Nasal cavity respiratory epithelium epithelial cell of viscerocranial mucosa (primary cell): Measurements from ENCODE around the gene KCTD4. TPM values are rescaled to one million over a fixed set of nuclear protein-coding genes. Genes with fewer than 3 reads are reported as not detected.

Experiments
- total RNA-seq: library from RNA; depleted of rRNA; stranded (reverse); fragments of >200 nt; gene quantifications from 2 replicates; pipeline ENCODE4 v1.2.3, GENCODE V29; 2014

KCTD4 gene
- 0.07 TPM in 1 of 2 replicates, not detected in the other for total RNA-seq

GRCh38 chr13:45200701-45201232 lies at the start of gene KCTD4:
TSS of gene KCTD4 (minus strand) at chr13:45201045. CDS start at chr13:45194567, 6,478 bp downstream.

Other genes with a start within 250 kb of the KCTD4 start
- 4.1 and 7.9 TPM in 2 replicates for gene NUFIP1, start 211.6 kb downstream of the KCTD4 start, total RNA-seq
- gene GPALPP1, start 211.5 kb downstream of the KCTD4 start, total RNA-seq = 21.5 and 25.7 TPM in 2 replicates
- gene GTF2F2, start 80.5 kb downstream of the KCTD4 start, total RNA-seq = 39.3 and 41.9 TPM in 2 replicates
- 3,505 and 5,167 TPM in 2 replicates for gene TPT1, start 140.1 kb upstream of the KCTD4 start, total RNA-seq
- 21.5 and 26.6 TPM in 2 replicates for gene SLC25A30, start 217.3 kb upstream of the KCTD4 start, total RNA-seq